Measurements from ENCODE around the gene ACE.
"Not testable (repeated sequence)": the region's sequence is repeated elsewhere in the genome, so short reads cannot be mapped to it uniquely, and the experiment has no call there.

The ACE gene

DNA sequence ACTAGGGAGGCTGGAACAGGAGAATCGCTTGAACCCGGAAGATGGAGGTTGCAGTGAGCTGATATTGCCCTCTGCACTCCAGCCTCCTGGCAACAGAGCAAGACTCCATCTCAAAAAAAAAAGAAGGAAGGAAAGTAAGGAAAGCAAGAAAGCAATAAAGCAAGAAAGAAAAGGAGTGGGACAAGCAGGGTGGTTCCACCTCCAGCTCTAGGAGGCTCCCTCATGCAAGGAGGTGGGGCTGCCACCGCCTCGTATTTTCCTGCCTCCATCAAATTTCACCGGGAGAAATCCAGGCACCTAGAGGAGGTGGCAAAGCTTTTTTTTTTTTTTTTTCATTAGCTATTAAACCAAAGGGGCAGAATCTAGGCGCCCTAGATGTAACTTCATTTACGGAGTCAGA lies 31.8 kb upstream of the ACE start:
- DNase-seq, result no peak

DNA sequence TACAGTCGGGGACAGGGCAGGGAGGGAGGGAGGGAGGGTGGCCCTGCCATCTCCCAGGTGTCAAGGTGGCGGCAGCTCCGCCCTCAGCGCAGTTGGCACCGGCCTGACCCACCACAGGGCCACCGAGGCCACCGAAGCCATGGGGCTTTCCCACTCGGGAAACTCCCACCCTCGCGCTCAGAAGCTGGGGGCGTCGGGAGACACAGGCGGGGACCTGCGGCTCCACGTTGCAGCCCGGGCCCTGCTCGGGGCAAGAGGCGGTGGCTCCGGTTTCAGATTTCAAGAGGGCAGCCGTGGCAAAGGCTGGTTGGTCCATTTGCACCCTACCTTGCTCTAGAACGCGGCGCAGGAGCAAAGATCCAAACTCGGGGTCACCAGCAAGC lies 31.3 kb upstream of the ACE start:
- DNase-seq, result peak; percentile 35

DNA sequence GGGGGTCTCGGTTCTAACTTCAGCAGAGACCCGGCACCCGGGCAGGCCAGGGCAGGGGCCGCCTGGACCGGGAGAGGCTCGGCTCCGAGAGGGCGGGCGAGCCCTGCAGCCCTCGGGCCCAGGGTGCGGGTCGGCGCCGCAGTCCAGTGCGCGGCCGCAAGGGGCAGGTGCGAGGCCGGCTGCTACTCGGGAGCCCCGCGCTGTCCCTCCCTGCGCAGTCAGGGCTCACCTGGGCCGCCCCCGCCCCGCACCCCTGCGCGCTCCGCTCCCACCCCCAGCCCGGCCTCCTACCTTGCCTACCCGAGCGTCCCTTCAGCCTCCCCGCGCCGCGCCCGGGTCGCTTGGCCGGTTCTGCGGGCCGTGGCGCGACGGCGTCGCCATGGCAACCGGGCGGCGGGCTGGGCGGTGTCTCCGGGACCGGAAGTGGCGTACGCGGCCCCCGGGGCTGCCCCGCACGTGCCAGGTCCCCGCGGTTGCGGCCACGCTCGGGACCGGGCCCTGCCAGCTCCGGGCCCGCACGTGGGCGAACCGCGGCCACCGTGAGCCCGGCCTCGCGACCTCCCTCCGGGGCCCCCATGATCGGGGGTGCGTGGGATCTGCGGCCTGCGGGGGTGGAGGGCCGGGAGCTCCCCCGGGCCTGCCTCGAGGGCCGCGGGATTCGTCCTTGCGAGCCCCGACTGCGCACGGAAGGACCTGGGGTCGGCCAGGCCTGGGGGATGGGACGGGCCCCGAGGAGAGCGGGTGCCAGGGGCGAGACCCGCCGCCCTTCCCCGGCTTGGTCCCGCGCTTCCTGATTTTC lies 30.7 kb upstream of the ACE start, which contains the start of gene CYB561:
Gene CYB561, minus strand, starts transcription at position 353 of the 799 bp plus-strand sequence. CDS start 8,759 bp downstream, outside the sequence.
- DNase-seq, result peak; percentile 54

- DNase-seq, result no peak
These were observed 29.9 kb upstream of the ACE start for GRCh38 chr17:63446753-63447470.

- DNase-seq, result no peak
These were observed 29.3 kb upstream of the ACE start for GRCh38 chr17:63447471-63448009.

GRCh38 chr17:63448655-63449054 lies 28.2 kb upstream of the ACE start:
- no peak for DNase-seq

- DNase-seq, result no peak
These were observed 26.3 kb upstream of the ACE start for GRCh38 chr17:63450551-63450950.

DNA sequence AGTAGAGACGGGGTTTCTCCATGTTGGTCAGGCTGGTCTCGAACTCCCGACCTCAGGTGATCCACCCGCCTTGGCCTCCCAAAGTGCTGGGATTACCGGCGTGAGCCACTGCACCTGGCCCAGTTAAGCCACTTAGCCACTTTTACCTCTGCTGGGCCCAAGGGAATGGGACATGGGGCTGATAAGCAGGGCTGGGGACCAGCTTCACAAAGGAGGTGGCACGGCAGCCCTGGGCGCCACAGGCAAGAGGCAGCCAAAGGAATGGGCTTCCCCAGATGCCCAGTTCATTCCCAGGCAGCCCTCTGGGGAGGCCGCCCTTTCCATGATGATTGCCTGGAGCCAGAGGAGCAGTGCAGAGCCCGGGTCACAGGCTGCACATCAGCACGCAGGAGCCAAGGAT lies 25.7 kb upstream of the ACE start:
- no peak for DNase-seq

DNA sequence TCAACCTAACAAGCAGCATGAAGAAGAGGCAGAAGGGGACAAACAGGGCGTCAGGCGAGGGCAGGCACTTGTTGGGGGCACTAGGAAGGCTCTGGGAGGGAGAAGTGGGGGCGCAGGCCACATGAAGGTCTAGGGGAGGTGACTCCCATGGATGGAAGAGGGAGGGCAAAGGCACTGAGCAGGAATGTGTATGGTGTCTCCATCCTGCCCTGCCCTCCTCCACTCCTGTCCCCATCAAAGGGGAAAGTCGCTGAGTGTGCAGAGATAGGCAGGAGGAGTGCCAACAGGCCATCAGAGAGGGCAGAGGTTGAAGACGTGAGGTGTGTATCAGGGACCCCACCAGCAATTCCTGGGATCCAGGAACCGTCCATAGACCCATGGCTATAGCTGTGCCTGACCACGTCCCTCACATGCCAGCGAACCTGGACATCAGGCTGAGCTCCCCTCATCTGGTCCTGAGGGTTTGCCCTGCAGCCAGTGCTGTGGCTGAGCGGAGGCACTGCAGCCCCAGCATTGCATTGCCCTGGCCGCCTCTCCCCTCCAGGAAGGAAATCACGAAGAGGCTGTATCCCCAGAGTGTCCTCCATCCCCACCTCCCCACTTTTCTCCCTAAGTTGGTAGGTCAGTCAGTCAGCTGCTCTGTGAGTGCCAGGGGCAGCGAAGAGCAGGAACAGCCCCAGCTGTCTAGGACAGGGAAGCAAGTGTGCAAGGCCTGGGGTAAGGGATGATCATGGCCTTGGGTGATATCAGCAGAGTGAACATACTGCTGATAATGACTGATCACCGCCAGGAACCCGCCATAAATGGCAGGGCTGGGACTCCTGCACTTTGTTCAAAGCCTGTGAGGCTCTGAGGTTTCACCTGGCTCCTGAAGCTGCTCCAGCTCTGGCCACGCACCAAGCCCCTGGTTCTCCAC lies 24.6 kb upstream of the ACE start:
- no peak for DNase-seq

DNA sequence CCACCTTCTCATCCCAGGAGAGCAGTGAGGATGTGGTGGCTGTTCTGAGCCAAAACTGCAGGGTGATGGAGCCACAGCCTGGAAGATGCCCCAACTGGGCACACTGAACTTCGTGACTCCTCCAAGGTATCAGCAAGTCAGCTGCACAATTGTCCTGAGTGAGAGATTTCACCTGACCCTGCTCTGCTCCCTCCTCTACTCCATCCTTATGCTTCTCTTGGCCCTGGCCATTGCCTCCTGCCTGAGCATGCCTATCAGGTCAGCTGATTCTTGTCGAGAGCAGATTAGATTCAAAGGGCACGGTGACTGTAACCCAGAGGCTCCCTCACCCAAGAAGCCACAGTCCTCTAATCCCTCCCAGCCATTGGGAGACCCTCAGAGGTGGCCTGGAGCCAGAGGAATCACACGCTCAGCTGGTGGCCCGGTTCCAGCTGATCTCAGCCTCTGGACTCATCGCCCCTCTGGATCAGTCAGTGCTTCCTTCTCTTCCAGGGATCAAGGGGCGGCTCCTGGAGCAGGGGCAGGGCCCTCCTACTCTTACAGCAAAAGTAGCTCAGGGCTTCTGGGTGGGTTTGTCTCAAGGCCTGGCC lies 23.8 kb upstream of the ACE start:
- no peak for DNase-seq

DNA sequence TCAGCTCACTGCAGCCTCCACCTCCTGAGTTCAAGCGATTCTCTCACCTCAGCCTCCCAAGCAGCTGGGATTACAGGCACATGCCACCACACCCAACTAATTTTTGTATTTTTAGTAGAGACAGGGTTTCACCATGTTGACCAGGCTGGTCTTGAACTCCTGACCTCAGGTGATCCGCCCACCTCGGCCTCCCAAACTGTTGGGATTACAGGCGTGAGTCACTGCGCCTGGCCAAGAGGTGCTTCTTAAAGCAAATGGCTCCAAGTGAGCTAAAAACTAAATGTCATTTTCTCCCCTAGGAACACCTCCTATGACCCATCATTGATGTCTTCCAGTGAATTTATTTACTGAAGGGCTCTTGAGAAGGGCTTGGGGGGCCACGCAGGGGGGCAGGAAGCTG lies 22.5 kb upstream of the ACE start:
- DNase-seq, result not testable (repeated sequence)

GRCh38 chr17:63454915-63455314 lies 21.9 kb upstream of the ACE start:
- DNase-seq, result no peak

DNA sequence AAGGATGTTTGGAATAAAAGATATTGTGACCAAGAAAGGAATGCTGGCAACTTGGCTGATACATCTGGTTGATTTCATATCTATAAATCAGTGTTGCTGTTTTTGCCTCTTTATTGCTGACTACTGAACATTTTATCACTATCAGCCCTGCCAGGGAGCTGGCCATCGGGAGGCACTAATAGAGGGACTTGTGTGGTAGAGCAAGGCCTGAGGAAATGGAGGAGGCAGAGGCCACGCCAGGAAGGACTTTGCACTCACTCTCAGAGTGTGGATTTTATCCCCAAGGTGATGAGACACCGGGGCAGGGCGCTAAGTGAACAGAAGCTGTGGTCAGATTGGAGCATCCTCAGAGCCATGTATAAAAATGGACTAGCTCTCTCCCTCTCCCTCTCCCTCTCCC lies 21.4 kb upstream of the ACE start:
- no peak for DNase-seq

DNA sequence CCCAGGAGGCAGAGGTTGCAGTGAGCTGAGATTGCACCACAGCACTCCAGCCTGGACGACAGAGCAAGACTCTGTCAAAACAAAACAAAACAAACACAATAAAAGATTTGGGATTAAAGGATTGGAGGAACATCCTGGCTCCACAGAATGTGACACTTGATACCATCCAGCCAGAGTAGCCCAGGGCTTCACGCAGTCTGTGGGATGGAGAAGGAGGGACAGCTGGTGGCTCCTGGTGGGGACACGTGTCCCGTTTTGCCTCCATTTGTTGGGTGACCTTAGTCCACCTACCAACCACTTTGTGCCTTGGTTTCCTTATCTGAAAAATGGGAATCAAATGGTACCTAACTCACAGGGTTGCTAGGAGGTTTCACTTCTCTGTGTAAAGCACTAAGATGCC lies 18.4 kb upstream of the ACE start:
- no peak for DNase-seq

- no peak for DNase-seq
These were observed 16.8 kb upstream of the ACE start for GRCh38 chr17:63460018-63460417.

DNA sequence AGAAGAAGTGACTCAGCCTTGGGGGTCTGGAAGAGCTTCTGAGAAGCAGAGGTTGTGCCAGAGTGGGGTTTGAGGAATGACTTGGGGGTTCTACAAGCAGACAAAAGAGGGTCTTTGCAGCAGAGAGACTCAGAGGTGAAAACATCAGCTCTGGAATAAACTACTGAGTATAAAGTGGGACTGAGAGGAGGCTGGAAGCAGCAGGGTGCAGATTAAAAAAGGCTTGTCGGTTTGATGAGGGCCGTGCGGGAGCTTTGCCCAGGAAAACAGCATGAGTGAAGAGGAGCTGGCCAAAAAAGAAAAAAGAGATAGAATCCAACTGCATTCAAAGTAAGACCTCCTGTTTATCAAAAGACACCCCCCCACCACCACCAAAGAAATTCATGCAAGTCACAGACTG lies 13.1 kb upstream of the ACE start:
- DNase-seq, result no peak

DNA sequence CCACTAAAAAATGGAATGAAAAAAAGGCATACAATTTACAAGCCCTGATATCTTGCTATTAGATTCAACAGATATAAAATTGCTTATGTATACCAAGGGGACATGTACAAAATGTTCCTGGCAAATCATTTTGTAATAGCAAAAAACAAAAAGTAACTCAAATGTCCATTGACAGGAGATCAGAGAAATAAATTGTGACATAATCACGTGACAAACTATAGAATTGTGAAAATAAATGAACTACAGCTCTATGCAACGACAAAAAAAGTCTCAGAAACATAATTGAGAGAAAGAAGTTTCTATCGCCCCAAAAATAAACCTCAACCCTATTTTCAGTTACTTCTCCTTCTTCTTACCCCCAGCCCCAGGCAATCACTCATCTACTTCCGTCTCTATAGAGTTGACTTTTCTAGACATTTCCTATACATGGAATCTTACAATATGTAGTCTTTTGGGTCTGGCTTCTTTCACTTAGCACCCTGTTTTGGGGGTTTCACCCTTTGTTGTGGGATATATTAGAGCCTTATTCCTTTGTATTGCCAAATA lies 12.1 kb upstream of the ACE start:
- DNase-seq, result no peak

GRCh38 chr17:63468099-63468498 lies 8.8 kb upstream of the ACE start:
- not testable (repeated sequence) for DNase-seq

DNA sequence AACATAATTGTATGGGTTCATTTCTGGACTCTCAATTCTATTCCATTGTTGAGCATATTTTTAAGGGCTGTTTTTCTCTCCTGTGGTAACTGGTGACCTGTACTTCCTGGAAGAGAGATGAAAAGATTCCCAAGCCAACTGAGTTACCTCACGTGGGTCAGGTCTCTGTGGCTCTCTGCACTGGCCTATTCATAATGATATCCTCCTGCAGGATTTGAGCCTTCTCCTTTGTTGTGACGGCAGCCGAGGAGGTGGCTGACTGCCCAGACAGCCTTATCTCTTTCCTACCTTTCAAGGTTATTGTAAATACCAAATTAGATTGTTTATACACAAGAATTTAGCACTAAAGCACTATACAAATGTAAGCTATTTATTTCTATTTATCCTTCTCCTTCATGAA lies 2.7 kb upstream of the ACE start:
- DNase-seq, result no peak

GRCh38 chr17:63474586-63475460 lies 2.0 kb upstream of the ACE start:
- no peak for DNase-seq
